ENCODE results near the gene HMG20A.

Gene HMG20A

DNA sequence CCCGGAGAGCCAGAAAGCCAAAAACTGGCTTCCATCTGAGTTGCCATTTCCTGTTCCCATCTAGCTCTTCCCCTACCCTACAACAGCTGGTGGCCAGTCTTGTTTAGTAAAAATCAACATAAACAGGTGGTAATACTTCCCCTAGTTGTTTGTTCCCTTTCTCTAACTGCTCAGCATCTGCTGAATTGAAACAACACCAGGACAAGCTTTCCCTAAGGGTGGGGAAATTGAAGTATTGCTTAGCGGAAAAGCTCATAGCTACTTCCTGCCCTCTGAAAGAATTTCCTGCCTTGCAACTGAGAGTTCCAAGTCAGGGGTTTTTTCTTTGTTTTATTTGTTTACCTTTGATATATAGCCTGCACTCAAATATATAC is 66.8 kb downstream of the HMG20A start:
- H2BK120ac ChIP-seq (ENCODE audit: low read depth, low read length) = no peak overlapping the region
- no peaks in the 10 kb centered on the region for H3K4me1 ChIP-seq (ENCODE audit: control insufficient read depth, low read depth, low read length)
- DNase-seq = no peak
- H3K79me2 ChIP-seq (ENCODE audit: control insufficient read depth, insufficient read depth, low read length) = no peaks in the 10 kb centered on the region
- no peak overlapping the region for H3K23ac ChIP-seq (ENCODE audit: low read length)
- H3K27me3 ChIP-seq (ENCODE audit: insufficient read depth, low read length, poor library complexity) = no peaks in the 10 kb centered on the region
- no peak overlapping the region for H4K8ac ChIP-seq (ENCODE audit: low read depth, low read length)
- H2AK5ac ChIP-seq (ENCODE audit: low read length) = no peak overlapping the region
- H3K18ac ChIP-seq (ENCODE audit: low read length) = no peak overlapping the region
- WGBS (ENCODE audit: extremely low coverage, insufficient coverage, low lambda C conversion rate) = no CpG with 5 or more reads among the region's 2 CpGs
- H3K36me3 ChIP-seq (ENCODE audit: control insufficient read depth, insufficient read depth, low read length) = no peaks in the 10 kb centered on the region
- no peak overlapping the region for H4K5ac ChIP-seq (ENCODE audit: low read length)
- no peak overlapping the region for H3K4ac ChIP-seq (ENCODE audit: low read depth, low read length)
- H2BK15ac ChIP-seq (replicated peaks; ENCODE audit: low read depth) = no peak overlapping the region
- H3K4me2 ChIP-seq (ENCODE audit: low read length) = no peak overlapping the region
- no peak overlapping the region for H2BK5ac ChIP-seq (ENCODE audit: low read length)
- no peak overlapping the region for H3K4me3 ChIP-seq (ENCODE audit: low read length)
- H3K56ac ChIP-seq (ENCODE audit: low read length) = no peak overlapping the region
- H3K79me1 ChIP-seq (ENCODE audit: low read length) = no peaks in the 10 kb centered on the region
- no peak overlapping the region for H3K9ac ChIP-seq (ENCODE audit: low read length)
- no peak overlapping the region for H3K27ac ChIP-seq (ENCODE audit: low read depth, low read length)

DNA sequence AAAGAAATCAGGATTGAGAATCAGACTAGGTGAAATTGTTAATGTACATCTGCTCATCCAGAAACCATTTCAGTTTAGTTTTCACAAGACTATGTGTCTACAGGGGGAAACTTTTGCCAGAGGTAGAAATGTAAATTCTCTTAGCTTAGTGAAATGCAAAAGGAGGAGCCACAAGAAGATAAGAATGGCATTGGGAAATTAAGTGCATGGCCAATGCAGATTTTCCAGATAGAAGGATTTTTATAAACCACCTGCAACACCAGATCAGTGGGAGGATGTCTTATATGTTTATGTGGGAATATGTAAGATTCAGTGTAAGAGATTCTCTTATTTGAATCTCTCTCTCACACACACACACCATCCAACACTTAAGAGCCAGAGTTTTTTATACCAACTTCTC is 67.2 kb downstream of the HMG20A start:
- no peak overlapping the region for H3K4me3 ChIP-seq (ENCODE audit: low read length)
- no peaks in the 10 kb centered on the region for H3K79me1 ChIP-seq (ENCODE audit: low read length)
- H3K56ac ChIP-seq (ENCODE audit: low read length) = no peak overlapping the region
- no peak overlapping the region for H3K4ac ChIP-seq (ENCODE audit: low read depth, low read length)
- H3K79me2 ChIP-seq (ENCODE audit: control insufficient read depth, insufficient read depth, low read length) = no peaks in the 10 kb centered on the region
- H2AK5ac ChIP-seq (ENCODE audit: low read length) = no peak overlapping the region
- no peak overlapping the region for H3K23ac ChIP-seq (ENCODE audit: low read length)
- H2BK15ac ChIP-seq (replicated peaks; ENCODE audit: low read depth) = no peak overlapping the region
- H3K18ac ChIP-seq (ENCODE audit: low read length) = no peak overlapping the region
- H4K5ac ChIP-seq (ENCODE audit: low read length) = no peak overlapping the region
- H3K36me3 ChIP-seq (ENCODE audit: control insufficient read depth, insufficient read depth, low read length) = no peaks in the 10 kb centered on the region
- no peak overlapping the region for H3K27ac ChIP-seq (ENCODE audit: low read depth, low read length)
- H4K8ac ChIP-seq (ENCODE audit: low read depth, low read length) = no peak overlapping the region
- H3K27me3 ChIP-seq (ENCODE audit: insufficient read depth, low read length, poor library complexity) = no peaks in the 10 kb centered on the region
- H3K4me2 ChIP-seq (ENCODE audit: low read length) = no peak overlapping the region
- H2BK5ac ChIP-seq (ENCODE audit: low read length) = no peak overlapping the region
- DNase-seq = no peak
- no peak overlapping the region for H2BK120ac ChIP-seq (ENCODE audit: low read depth, low read length)
- H3K4me1 ChIP-seq (ENCODE audit: control insufficient read depth, low read depth, low read length) = no peaks in the 10 kb centered on the region
- H3K9ac ChIP-seq (ENCODE audit: low read length) = no peak overlapping the region

DNA sequence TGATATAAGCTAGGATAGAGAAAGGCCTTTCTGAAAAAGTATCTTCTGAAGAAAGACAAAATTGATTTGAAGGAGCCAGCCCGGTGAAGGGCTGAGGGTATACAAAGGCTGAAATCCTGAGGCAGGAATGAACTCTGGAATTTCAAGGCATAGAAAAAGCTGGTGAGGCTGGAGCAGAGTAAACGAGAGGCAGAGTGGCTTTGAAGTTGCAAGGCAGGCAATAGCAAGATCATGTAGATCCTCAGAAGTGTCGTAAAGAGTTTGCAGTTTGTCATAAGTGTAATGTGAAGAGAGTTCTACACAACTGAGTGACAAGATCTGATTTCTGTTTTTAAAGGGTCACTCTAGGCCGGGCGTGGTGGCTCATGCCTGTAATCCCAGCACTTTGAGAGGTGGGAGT is 69.0 kb downstream of the HMG20A start:
- Histone ChIP-seq H3K18ac (ENCODE audit: low read length) (no peak overlapping the region), H3K79me1 (ENCODE audit: low read length) (no peaks in the 10 kb centered on the region), H2BK5ac (ENCODE audit: low read length) (no peak overlapping the region), H2BK15ac (replicated peaks; ENCODE audit: low read depth) (no peak overlapping the region), H4K8ac (ENCODE audit: low read depth, low read length) (no peak overlapping the region), H3K23ac (ENCODE audit: low read length) (no peak overlapping the region), H3K4me1 (ENCODE audit: control insufficient read depth, low read depth, low read length) (no peaks in the 10 kb centered on the region), H2AK5ac (ENCODE audit: low read length) (no peak overlapping the region), H3K27ac (ENCODE audit: low read depth, low read length) (no peak overlapping the region), H2BK120ac (ENCODE audit: low read depth, low read length) (no peak overlapping the region), H3K36me3 (ENCODE audit: control insufficient read depth, insufficient read depth, low read length) (no peaks in the 10 kb centered on the region), H3K4ac (ENCODE audit: low read depth, low read length) (no peak overlapping the region), H4K5ac (ENCODE audit: low read length) (no peak overlapping the region), H3K9ac (ENCODE audit: low read length) (no peak overlapping the region), H3K56ac (ENCODE audit: low read length) (no peak overlapping the region), H3K79me2 (ENCODE audit: control insufficient read depth, insufficient read depth, low read length) (no peaks in the 10 kb centered on the region), H3K4me3 (ENCODE audit: low read length) (no peak overlapping the region), H3K27me3 (ENCODE audit: insufficient read depth, low read length, poor library complexity) (no peaks in the 10 kb centered on the region), H3K4me2 (ENCODE audit: low read length) (no peak overlapping the region)
- no CpG with 5 or more reads among the region's 5 CpGs for whole genome bisulfite sequencing (ENCODE audit: extremely low coverage, insufficient coverage, low lambda C conversion rate)
- no peak for DNase-seq

DNA sequence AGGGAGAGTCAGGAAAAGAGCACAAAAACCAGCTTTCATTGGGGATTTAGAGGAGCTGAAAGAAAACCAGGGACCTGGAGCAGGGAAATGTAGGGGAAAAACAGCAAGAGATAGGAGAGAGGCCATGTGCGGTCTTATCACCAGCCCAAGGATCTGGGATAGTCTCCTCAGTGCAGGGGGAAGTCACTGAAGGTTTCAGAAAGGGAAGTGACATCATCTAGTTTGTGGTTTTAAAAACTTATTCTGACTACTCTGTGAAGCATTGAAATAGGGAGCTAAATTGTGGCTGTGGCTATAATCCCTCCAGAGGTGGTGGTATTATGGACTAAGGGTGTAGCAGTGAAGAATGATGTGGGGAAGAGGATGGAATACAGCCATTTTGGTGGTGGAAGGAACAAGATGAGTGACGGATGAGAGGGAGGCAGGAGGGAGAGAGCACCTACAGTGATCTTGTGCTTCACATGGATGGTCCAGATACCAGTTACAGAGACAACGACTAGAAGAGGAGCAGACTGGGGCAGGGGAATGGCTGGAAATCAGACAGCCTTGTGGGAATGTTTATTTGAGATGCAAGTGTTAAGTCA is 72.7 kb downstream of the HMG20A start:
- Histone ChIP-seq H3K4me3 (ENCODE audit: low read length) (no peak overlapping the region), H3K56ac (ENCODE audit: low read length) (no peak overlapping the region), H2BK5ac (ENCODE audit: low read length) (no peak overlapping the region), H3K27ac (ENCODE audit: low read depth, low read length) (no peak overlapping the region), H3K36me3 (ENCODE audit: control insufficient read depth, insufficient read depth, low read length) (no peaks in the 10 kb centered on the region), H2AK5ac (ENCODE audit: low read length) (no peak overlapping the region), H3K27me3 (ENCODE audit: insufficient read depth, low read length, poor library complexity) (no peaks in the 10 kb centered on the region), H3K79me1 (ENCODE audit: low read length) (no peaks in the 10 kb centered on the region), H3K23ac (ENCODE audit: low read length) (no peak overlapping the region), H3K4me2 (ENCODE audit: low read length) (no peak overlapping the region), H3K18ac (ENCODE audit: low read length) (no peak overlapping the region), H3K79me2 (ENCODE audit: control insufficient read depth, insufficient read depth, low read length) (no peaks in the 10 kb centered on the region), H4K5ac (ENCODE audit: low read length) (no peak overlapping the region), H4K8ac (ENCODE audit: low read depth, low read length) (no peak overlapping the region), H2BK120ac (ENCODE audit: low read depth, low read length) (no peak overlapping the region), H3K4ac (ENCODE audit: low read depth, low read length) (no peak overlapping the region), H2BK15ac (replicated peaks; ENCODE audit: low read depth) (no peak overlapping the region), H3K4me1 (ENCODE audit: control insufficient read depth, low read depth, low read length) (peaks cover 5% of the 10 kb centered on the region), H3K9ac (ENCODE audit: low read length) (no peak overlapping the region)
- DNase-seq = no peak
- WGBS (ENCODE audit: extremely low coverage, insufficient coverage, low lambda C conversion rate) = no CpG with 5 or more reads among the region's 3 CpGs

DNA sequence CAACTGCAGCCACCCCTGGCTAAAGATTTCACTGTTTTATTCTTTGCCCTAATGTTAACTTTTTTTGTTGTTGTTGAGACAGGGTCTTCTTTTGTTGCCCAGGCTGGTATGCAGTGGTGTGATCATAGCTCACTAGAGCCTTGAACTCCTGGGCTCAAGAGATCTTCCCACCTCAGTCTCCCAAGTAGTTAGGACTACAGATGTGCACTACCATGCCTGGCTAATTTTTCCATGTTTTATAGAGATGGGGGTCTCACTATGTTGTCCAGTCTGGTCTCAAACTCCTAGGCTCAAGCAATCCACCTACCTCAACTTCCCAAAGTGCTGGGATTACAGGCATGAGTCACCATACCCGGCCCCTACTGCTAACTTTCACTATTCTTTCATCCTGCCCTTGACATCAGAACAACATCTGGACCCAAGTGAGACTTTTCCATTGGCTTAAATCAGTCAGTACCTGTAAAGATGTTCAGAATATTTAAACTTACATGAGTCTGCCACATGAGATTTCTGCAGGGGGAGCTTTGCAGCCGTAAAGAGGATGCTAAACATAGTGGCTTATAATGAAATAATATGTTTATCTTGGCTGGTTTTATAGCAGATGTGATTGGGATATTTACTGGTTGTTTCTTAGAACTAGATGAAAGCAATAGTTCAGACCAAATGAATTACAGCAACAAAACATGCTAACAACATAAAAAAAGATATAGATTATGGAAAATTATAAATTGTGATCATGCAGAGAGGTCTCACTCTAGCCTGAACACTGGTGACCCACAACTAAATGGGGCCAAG is 73.6 kb downstream of the HMG20A start:
- no peak overlapping the region for H2BK120ac ChIP-seq (ENCODE audit: low read depth, low read length)
- H3K4ac ChIP-seq (ENCODE audit: low read depth, low read length) = no peak overlapping the region
- no peak for DNase-seq
- H4K5ac ChIP-seq (ENCODE audit: low read length) = no peak overlapping the region
- H3K79me2 ChIP-seq (ENCODE audit: control insufficient read depth, insufficient read depth, low read length) = no peaks in the 10 kb centered on the region
- H3K27me3 ChIP-seq (ENCODE audit: insufficient read depth, low read length, poor library complexity) = no peaks in the 10 kb centered on the region
- no peak overlapping the region for H2BK5ac ChIP-seq (ENCODE audit: low read length)
- H3K4me3 ChIP-seq (ENCODE audit: low read length) = no peak overlapping the region
- peaks cover 5% of the 10 kb centered on the region for H3K4me1 ChIP-seq (ENCODE audit: control insufficient read depth, low read depth, low read length)
- no peak overlapping the region for H3K4me2 ChIP-seq (ENCODE audit: low read length)
- no peak overlapping the region for H3K9ac ChIP-seq (ENCODE audit: low read length)
- H3K36me3 ChIP-seq (ENCODE audit: control insufficient read depth, insufficient read depth, low read length) = no peaks in the 10 kb centered on the region
- H3K79me1 ChIP-seq (ENCODE audit: low read length) = no peaks in the 10 kb centered on the region
- no CpG with 5 or more reads among the region's 2 CpGs for WGBS (ENCODE audit: extremely low coverage, insufficient coverage, low lambda C conversion rate)
- H3K27ac ChIP-seq (ENCODE audit: low read depth, low read length) = no peak overlapping the region
- H2BK15ac ChIP-seq (replicated peaks; ENCODE audit: low read depth) = no peak overlapping the region
- no peak overlapping the region for H3K56ac ChIP-seq (ENCODE audit: low read length)
- H3K23ac ChIP-seq (ENCODE audit: low read length) = no peak overlapping the region
- no peak overlapping the region for H3K18ac ChIP-seq (ENCODE audit: low read length)
- H2AK5ac ChIP-seq (ENCODE audit: low read length) = no peak overlapping the region
- no peak overlapping the region for H4K8ac ChIP-seq (ENCODE audit: low read depth, low read length)

DNA sequence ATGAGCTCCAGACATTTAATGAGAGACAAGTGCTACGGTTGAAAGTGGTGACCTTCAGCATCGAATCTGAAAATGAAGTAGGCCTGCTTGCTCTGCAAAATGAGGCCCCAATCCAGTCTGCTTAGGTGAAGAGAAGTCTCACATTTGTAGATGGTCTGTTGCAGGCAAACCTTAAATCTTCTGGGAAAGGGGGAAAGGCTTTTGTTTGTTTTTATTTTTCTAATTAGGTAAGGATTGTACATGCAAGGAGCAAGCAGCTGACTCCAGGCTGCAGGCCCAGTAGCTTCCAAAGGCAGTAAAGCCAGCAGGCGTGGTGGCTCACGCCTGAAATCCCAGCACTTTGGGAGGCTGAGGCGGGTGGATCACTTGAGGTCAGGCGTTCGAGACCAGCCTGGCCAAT is 74.3 kb downstream of the HMG20A start:
- Histone ChIP-seq H3K79me1 (ENCODE audit: low read length) (no peaks in the 10 kb centered on the region), H3K4me1 (ENCODE audit: control insufficient read depth, low read depth, low read length) (peaks cover 5% of the 10 kb centered on the region), H3K56ac (ENCODE audit: low read length) (no peak overlapping the region), H3K27me3 (ENCODE audit: insufficient read depth, low read length, poor library complexity) (no peaks in the 10 kb centered on the region), H3K18ac (ENCODE audit: low read length) (no peak overlapping the region), H3K23ac (ENCODE audit: low read length) (no peak overlapping the region), H2AK5ac (ENCODE audit: low read length) (no peak overlapping the region), H3K4me2 (ENCODE audit: low read length) (no peak overlapping the region), H3K9ac (ENCODE audit: low read length) (no peak overlapping the region), H2BK15ac (replicated peaks; ENCODE audit: low read depth) (no peak overlapping the region), H3K79me2 (ENCODE audit: control insufficient read depth, insufficient read depth, low read length) (no peaks in the 10 kb centered on the region), H3K4me3 (ENCODE audit: low read length) (no peak overlapping the region), H4K8ac (ENCODE audit: low read depth, low read length) (no peak overlapping the region), H2BK5ac (ENCODE audit: low read length) (no peak overlapping the region), H3K4ac (ENCODE audit: low read depth, low read length) (no peak overlapping the region), H2BK120ac (ENCODE audit: low read depth, low read length) (no peak overlapping the region), H3K27ac (ENCODE audit: low read depth, low read length) (no peak overlapping the region), H3K36me3 (ENCODE audit: control insufficient read depth, insufficient read depth, low read length) (no peaks in the 10 kb centered on the region), H4K5ac (ENCODE audit: low read length) (no peak overlapping the region)
- no peak for DNase-seq
- WGBS (ENCODE audit: extremely low coverage, insufficient coverage, low lambda C conversion rate) = no CpG with 5 or more reads among the region's 7 CpGs

All from mesendoderm (in vitro differentiated cells).